ENCODE measurements around the gene ERC2. TPM values are rescaled to one million over a fixed set of nuclear protein-coding genes. Genes with fewer than 3 reads are reported as not detected.

The ERC2 gene
- total RNA-seq, 1 donor, result 0.36 TPM

DNA sequence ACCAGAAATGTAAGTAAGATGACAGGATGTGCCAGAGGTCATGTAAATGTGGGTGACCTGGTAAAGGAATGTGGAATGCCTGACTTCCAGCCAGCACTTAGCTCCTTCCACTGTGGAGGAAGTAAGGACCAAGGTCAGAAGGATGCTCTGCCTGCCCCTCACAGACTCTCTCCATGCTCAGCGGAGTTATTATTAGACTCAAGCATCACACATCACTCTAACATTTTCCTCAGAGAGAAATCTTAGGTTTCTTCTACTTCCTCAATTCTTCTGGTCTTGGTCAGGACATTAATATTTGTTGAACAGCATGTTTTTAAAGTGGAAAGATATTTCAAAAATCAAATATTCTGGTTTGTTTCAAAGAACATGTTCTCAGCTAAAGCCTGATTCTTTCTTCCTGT, 749.7 kb downstream of the ERC2 start:
- no peaks in the 10 kb centered on the region for H3K27me3 ChIP-seq (ENCODE audit: insufficient read depth, low read length)
- no peaks in the 10 kb centered on the region for H3K9me3 ChIP-seq (ENCODE audit: low read depth, low read length)
- TF ChIP-seq, protein P1, sequence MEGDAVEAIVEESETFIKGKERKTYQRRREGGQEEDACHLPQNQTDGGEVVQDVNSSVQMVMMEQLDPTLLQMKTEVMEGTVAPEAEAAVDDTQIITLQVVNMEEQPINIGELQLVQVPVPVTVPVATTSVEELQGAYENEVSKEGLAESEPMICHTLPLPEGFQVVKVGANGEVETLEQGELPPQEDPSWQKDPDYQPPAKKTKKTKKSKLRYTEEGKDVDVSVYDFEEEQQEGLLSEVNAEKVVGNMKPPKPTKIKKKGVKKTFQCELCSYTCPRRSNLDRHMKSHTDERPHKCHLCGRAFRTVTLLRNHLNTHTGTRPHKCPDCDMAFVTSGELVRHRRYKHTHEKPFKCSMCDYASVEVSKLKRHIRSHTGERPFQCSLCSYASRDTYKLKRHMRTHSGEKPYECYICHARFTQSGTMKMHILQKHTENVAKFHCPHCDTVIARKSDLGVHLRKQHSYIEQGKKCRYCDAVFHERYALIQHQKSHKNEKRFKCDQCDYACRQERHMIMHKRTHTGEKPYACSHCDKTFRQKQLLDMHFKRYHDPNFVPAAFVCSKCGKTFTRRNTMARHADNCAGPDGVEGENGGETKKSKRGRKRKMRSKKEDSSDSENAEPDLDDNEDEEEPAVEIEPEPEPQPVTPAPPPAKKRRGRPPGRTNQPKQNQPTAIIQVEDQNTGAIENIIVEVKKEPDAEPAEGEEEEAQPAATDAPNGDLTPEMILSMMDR (IDR thresholded peaks at IDR 0.05; ENCODE audit: extremely low read depth, low read depth, low read length), result no peak
- H3K36me3 ChIP-seq (ENCODE audit: insufficient read depth, low read length), result no peaks in the 10 kb centered on the region
- peak; percentile 79 for DNase-seq (ENCODE audit: insufficient read length, low spot score, missing footprints)
- H3K79me2 ChIP-seq (ENCODE audit: insufficient read depth, low read length), result no peaks in the 10 kb centered on the region
- no peak overlapping the region for H2AFZ ChIP-seq (ENCODE audit: low read length)
- peak overlapping the region; percentile 52 for H3K27ac ChIP-seq (ENCODE audit: low read depth, low read length)
- H4K20me1 ChIP-seq (ENCODE audit: insufficient read depth, low read length), result no peaks in the 10 kb centered on the region
- peaks cover 20% of the 10 kb centered on the region for H3K4me1 ChIP-seq (ENCODE audit: insufficient read depth, low read length)
- H3K4me2 ChIP-seq (ENCODE audit: insufficient read depth, low read length), result peak overlapping the region; percentile 39
- H3K4me3 ChIP-seq (ENCODE audit: insufficient read depth, low read length), result no peak overlapping the region

DNA sequence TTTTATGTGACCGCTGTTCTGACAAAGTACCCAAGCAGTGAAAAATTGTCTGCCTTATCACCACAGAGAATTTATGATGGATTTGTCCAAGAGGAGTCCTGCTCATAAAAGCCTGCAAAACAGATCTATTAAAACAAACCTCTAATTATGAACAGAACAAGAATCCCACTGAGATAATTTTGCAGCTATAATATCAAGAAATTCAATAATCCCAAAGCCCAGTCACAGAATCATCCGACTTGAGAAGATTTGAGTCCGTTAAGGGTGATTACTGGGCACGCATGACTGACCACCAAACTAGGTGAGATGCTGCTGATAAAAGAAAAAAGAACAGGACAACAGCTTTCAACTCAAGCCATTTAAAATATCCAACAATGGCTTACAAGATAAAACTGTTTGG, 750.2 kb downstream of the ERC2 start:
- peaks cover 20% of the 10 kb centered on the region for H3K4me1 ChIP-seq (ENCODE audit: insufficient read depth, low read length)
- no peaks in the 10 kb centered on the region for H3K79me2 ChIP-seq (ENCODE audit: insufficient read depth, low read length)
- no peak overlapping the region for H2AFZ ChIP-seq (ENCODE audit: low read length)
- H4K20me1 ChIP-seq (ENCODE audit: insufficient read depth, low read length), result no peaks in the 10 kb centered on the region
- no peak overlapping the region for H3K27ac ChIP-seq (ENCODE audit: low read depth, low read length)
- TF ChIP-seq, protein P1 (IDR thresholded peaks at IDR 0.05; ENCODE audit: extremely low read depth, low read depth, low read length), result no peak
- no peaks in the 10 kb centered on the region for H3K27me3 ChIP-seq (ENCODE audit: insufficient read depth, low read length)
- H3K9me3 ChIP-seq (ENCODE audit: low read depth, low read length), result no peaks in the 10 kb centered on the region
- no peaks in the 10 kb centered on the region for H3K36me3 ChIP-seq (ENCODE audit: insufficient read depth, low read length)
- H3K4me2 ChIP-seq (ENCODE audit: insufficient read depth, low read length), result no peak overlapping the region
- no peak overlapping the region for H3K4me3 ChIP-seq (ENCODE audit: insufficient read depth, low read length)
- DNase-seq (ENCODE audit: insufficient read length, low spot score, missing footprints), result no peak

DNA sequence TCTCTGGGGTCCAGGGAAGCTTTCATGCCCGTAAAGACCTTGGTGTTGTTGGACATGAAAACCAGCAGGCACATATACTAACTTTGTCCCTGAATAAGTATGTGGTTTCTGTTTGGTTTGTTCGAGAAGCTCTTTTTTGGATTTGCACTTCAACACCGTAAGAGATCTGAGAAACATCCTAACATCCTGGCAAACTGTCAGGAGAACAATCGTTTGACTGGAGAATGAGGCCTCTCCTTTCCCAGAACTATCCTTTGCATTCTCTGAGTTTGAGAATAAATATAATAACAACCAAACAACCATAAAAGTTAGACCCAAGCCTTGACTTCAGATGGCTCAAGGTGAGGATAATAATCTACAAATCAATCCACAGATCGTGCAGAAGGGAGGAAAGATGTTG, 750.8 kb downstream of the ERC2 start:
- Histone ChIP-seq H3K27ac (ENCODE audit: low read depth, low read length) (no peak overlapping the region), H3K36me3 (ENCODE audit: insufficient read depth, low read length) (no peaks in the 10 kb centered on the region), H3K27me3 (ENCODE audit: insufficient read depth, low read length) (no peaks in the 10 kb centered on the region), H3K4me3 (ENCODE audit: insufficient read depth, low read length) (no peak overlapping the region), H3K4me2 (ENCODE audit: insufficient read depth, low read length) (no peak overlapping the region), H4K20me1 (ENCODE audit: insufficient read depth, low read length) (no peaks in the 10 kb centered on the region), H3K79me2 (ENCODE audit: insufficient read depth, low read length) (no peaks in the 10 kb centered on the region), H3K9me3 (ENCODE audit: low read depth, low read length) (no peaks in the 10 kb centered on the region), H2AFZ (ENCODE audit: low read length) (no peak overlapping the region), H3K4me1 (ENCODE audit: insufficient read depth, low read length) (peaks cover 20% of the 10 kb centered on the region)
- DNase-seq (ENCODE audit: insufficient read length, low spot score, missing footprints), result no peak
- TF ChIP-seq, protein P1 (IDR thresholded peaks at IDR 0.05; ENCODE audit: extremely low read depth, low read depth, low read length), result no peak

DNA sequence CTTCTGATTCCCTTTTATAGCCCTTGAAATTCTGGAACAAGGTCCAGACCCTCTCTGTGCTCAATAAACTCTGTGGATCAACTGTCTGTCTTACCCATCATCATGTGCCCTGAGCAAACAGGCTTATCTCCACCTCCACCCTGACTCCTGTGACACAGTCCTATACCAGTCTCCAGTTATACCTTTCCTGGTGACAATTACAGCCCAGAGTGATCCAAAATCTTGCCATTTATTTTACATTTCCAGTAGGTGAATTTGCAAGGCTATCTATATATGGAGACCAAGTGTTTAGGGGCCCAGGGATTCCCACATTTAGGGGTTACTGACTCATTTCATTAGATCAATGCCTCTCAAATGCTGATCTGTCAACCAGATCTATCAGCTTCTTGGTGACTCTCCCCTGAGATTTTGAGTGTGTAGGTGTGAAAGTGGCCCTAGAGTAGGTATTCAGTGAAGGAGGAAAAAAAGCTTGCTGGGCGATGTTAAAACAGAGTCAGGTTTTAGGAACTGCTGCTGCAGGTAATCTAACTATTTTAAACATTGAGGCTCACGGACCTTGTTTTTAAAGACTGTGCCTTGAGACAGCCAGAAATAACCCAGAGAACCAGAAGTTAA, 751.5 kb downstream of the ERC2 start:
- no peaks in the 10 kb centered on the region for H4K20me1 ChIP-seq (ENCODE audit: insufficient read depth, low read length)
- no peaks in the 10 kb centered on the region for H3K27me3 ChIP-seq (ENCODE audit: insufficient read depth, low read length)
- H3K27ac ChIP-seq (ENCODE audit: low read depth, low read length), result no peak overlapping the region
- no peak overlapping the region for H3K4me3 ChIP-seq (ENCODE audit: insufficient read depth, low read length)
- no peaks in the 10 kb centered on the region for H3K79me2 ChIP-seq (ENCODE audit: insufficient read depth, low read length)
- no peaks in the 10 kb centered on the region for H3K9me3 ChIP-seq (ENCODE audit: low read depth, low read length)
- H3K4me1 ChIP-seq (ENCODE audit: insufficient read depth, low read length), result peaks cover 18% of the 10 kb centered on the region
- H2AFZ ChIP-seq (ENCODE audit: low read length), result no peak overlapping the region
- DNase-seq (ENCODE audit: insufficient read length, low spot score, missing footprints), result no peak
- TF ChIP-seq, protein P1 (IDR thresholded peaks at IDR 0.05; ENCODE audit: extremely low read depth, low read depth, low read length), result no peak
- no peak overlapping the region for H3K4me2 ChIP-seq (ENCODE audit: insufficient read depth, low read length)
- no peaks in the 10 kb centered on the region for H3K36me3 ChIP-seq (ENCODE audit: insufficient read depth, low read length)

Data from osteoblast (primary cell).